HEK293 (cell line): Measurements from ENCODE around the gene DCBLD2.
A peak's percentile ranks its signal among the peaks of the same experiment; 100 is the strongest.

Source experiments
- CTCF ChIA-PET: fragments of 350-600 bp; formaldehyde crosslinking; extraction: SDS; loops from one replicate; lab custom pipeline; 2021; ENCODE audit warnings: antibody characterized with exemption; lab: Yijun Ruan, JAX
- POLR2A ChIA-PET: fragments of 300-600 bp; formaldehyde crosslinking; extraction: SDS; loops from one replicate; lab custom pipeline; 2020; ENCODE audit warnings: antibody characterized with exemption, inconsistent platforms; lab: Yijun Ruan, JAX
- H3K27ac ChIP-seq: fragments of 200-500 bp; sonication (Bioruptor generic); 2 replicates; pipeline ENCODE4 v1.5.1; 2014; ENCODE audit warnings: low read depth, low read length, control low read depth, inconsistent platforms; ENCODE audit errors: extremely low read depth
- H3K36me3 ChIP-seq, 2 experiments: fragments of 200-500 bp in 1 of 2; sonication (Bioruptor generic) in 1 of 2; 1 replicate in 1 of 2; 2 replicates in 1 of 2; pipeline ENCODE4 v1.5.1; 2014 to 2017; ENCODE audit warnings: inconsistent platforms in 2 of 2, low read length in 2 of 2; ENCODE audit not compliant: control insufficient read depth in 2 of 2, insufficient read depth in 1 of 2
- H3K4me1 ChIP-seq: fragments of 200-500 bp; sonication (Bioruptor generic); 2 replicates; pipeline ENCODE4 v1.5.1; 2014; ENCODE audit warnings: mild to moderate bottlenecking, low read length, inconsistent platforms; ENCODE audit not compliant: control insufficient read depth, insufficient read depth
- H3K4me3 ChIP-seq: 2 replicates; pipeline ENCODE4 v1.5.1; 2011; ENCODE audit warnings: low read depth, mild to moderate bottlenecking, control low read depth, low read length, moderate library complexity
- H3K9me3 ChIP-seq: fragments of 200-500 bp; sonication (Bioruptor generic); 2 replicates; pipeline ENCODE4 v1.5.1; 2014; ENCODE audit warnings: low read depth, low read length, inconsistent platforms; ENCODE audit not compliant: control insufficient read depth, insufficient read depth
- BCL11A ChIP-seq: fragments of 450-650 bp; formaldehyde crosslinking; IDR thresholded peaks from 2 replicates; pipeline ENCODE4 v1.5.1; 2016; ENCODE audit warnings: low read depth, missing biosample characterization, missing genetic modification characterization
- EGR2 ChIP-seq: fragments of 450-650 bp; formaldehyde crosslinking; IDR thresholded peaks from 2 replicates; pipeline ENCODE4 v1.5.1; 2016; ENCODE audit warnings: low read depth, missing biosample characterization, missing genetic modification characterization
- FEZF1 ChIP-seq: fragments of 450-650 bp; formaldehyde crosslinking; IDR thresholded peaks from 2 replicates; pipeline ENCODE4 v1.5.1; 2016; ENCODE audit warnings: missing biosample characterization, missing genetic modification characterization
- GLIS2 ChIP-seq: fragments of 450-650 bp; formaldehyde crosslinking; IDR thresholded peaks from 2 replicates; pipeline ENCODE4 v1.5.1; 2016; ENCODE audit warnings: missing biosample characterization, missing genetic modification characterization
- HOXC10 ChIP-seq: sonication (generic); formaldehyde crosslinking; IDR thresholded peaks from 2 replicates; pipeline ENCODE4 v1.8.1; 2023; ENCODE audit warnings: mild to moderate bottlenecking, missing genetic modification reagents
- HOXD13 ChIP-seq: sonication (generic); formaldehyde crosslinking; IDR thresholded peaks from 2 replicates; pipeline ENCODE4 v1.8.0; 2022; ENCODE audit warnings: missing genetic modification reagents, borderline replicate concordance
- KLF9 ChIP-seq: fragments of 450-650 bp; formaldehyde crosslinking; IDR thresholded peaks from 2 replicates; pipeline ENCODE4 v1.5.1; 2016; ENCODE audit warnings: missing biosample characterization, missing genetic modification characterization, low read depth
- SETDB1 ChIP-seq: IDR thresholded peaks from one replicate; pipeline ENCODE4 v1.6.1; 2017; ENCODE audit warnings: mild to moderate bottlenecking, low read length, moderate library complexity, mixed read lengths; ENCODE audit not compliant: insufficient read length
- WT1 ChIP-seq: fragments of 450-650 bp; formaldehyde crosslinking; IDR thresholded peaks from 2 replicates; pipeline ENCODE4 v1.5.1; 2016; ENCODE audit warnings: missing biosample characterization, missing genetic modification characterization
- ZFP41 ChIP-seq: fragments of 450-650 bp; formaldehyde crosslinking; IDR thresholded peaks from 2 replicates; pipeline ENCODE4 v1.5.1; 2016; ENCODE audit warnings: missing biosample characterization, missing genetic modification characterization, borderline replicate concordance
- ZNF19 ChIP-seq: fragments of 450-650 bp; formaldehyde crosslinking; IDR thresholded peaks from 2 replicates; pipeline ENCODE4; 2016; ENCODE audit warnings: missing biosample characterization, missing genetic modification characterization, low read depth
- ZNF302 ChIP-seq: fragments of 450-650 bp; formaldehyde crosslinking; IDR thresholded peaks from 2 replicates; pipeline ENCODE4 v1.5.1; 2016; ENCODE audit warnings: missing biosample characterization, missing genetic modification characterization, low read depth
- ZNF404 ChIP-seq: fragments of 450-650 bp; formaldehyde crosslinking; IDR thresholded peaks from 2 replicates; pipeline ENCODE4 v1.5.1; 2017; ENCODE audit warnings: missing biosample characterization, missing genetic modification characterization
- ZNF529 ChIP-seq: fragments of 450-650 bp; formaldehyde crosslinking; IDR thresholded peaks from 2 replicates; pipeline ENCODE4 v1.5.1; 2017; ENCODE audit warnings: missing genetic modification characterization, missing biosample characterization; ENCODE audit not compliant: insufficient replicate concordance
- ZNF626 ChIP-seq: fragments of 450-650 bp; sonication (Bioruptor Pico); formaldehyde crosslinking; IDR thresholded peaks from 2 replicates; pipeline ENCODE4 v1.5.1; 2018; ENCODE audit warnings: missing biosample characterization, missing genetic modification characterization, inconsistent platforms
- ZNF629 ChIP-seq: fragments of 450-650 bp; formaldehyde crosslinking; IDR thresholded peaks from 2 replicates; pipeline ENCODE4 v1.5.1; 2017; ENCODE audit warnings: missing biosample characterization, missing genetic modification characterization
- ZNF670 ChIP-seq: fragments of 450-650 bp; formaldehyde crosslinking; IDR thresholded peaks from 2 replicates; pipeline ENCODE4 v1.5.1; 2016; ENCODE audit warnings: missing biosample characterization, missing genetic modification characterization, low read depth
- ZNF768 ChIP-seq: fragments of 450-650 bp; formaldehyde crosslinking; IDR thresholded peaks from 2 replicates; pipeline ENCODE4 v1.5.1; 2018; ENCODE audit warnings: missing biosample characterization, mild to moderate bottlenecking, missing genetic modification characterization
- ZNF785 ChIP-seq: fragments of 450-650 bp; formaldehyde crosslinking; IDR thresholded peaks from 2 replicates; pipeline ENCODE4 v1.5.1; 2016; ENCODE audit warnings: missing biosample characterization, missing genetic modification characterization
- ZSCAN16 ChIP-seq: fragments of 450-650 bp; formaldehyde crosslinking; IDR thresholded peaks from 2 replicates; pipeline ENCODE4 v1.5.1; 2016; ENCODE audit warnings: missing biosample characterization, missing genetic modification characterization
- TF ChIP-seq, protein P1 (sequence below): fragments of 450-650 bp; formaldehyde crosslinking; IDR thresholded peaks from 2 replicates; pipeline ENCODE4 v1.5.1; 2016; ENCODE audit warnings: missing biosample characterization, missing genetic modification characterization
- TF ChIP-seq, protein P2 (sequence below): fragments of 450-650 bp; formaldehyde crosslinking; IDR thresholded peaks from 2 replicates; pipeline ENCODE4 v1.5.1; 2016; ENCODE audit warnings: missing biosample characterization, missing genetic modification characterization, low read depth

The DCBLD2 gene

GRCh38 chr3:98746882-98747281 is 154.6 kb downstream of the DCBLD2 start:
- POLR2A ChIA-PET: no interaction called here
- Histone ChIP-seq H3K9me3 (no peaks in the 10 kb centered on the region), H3K27ac (no peak overlapping the region), H3K4me1 (0 out of 2 replicates have a peak, but pooled peaks cover 4% of the 10 kb centered on the region), H3K36me3 (no peaks in the 10 kb centered on the region), H3K4me3 (no peak overlapping the region)
- TF ChIP-seq HOXD13 (CRISPR knock-in tag) (no peak), FEZF1 (peak; percentile 47; the same call in 1 of the 2 replicates), WT1 (no peak), ZNF19 (tag by site-specific recombination) (no peak)
- CTCF ChIA-PET: no interaction called here

DNA sequence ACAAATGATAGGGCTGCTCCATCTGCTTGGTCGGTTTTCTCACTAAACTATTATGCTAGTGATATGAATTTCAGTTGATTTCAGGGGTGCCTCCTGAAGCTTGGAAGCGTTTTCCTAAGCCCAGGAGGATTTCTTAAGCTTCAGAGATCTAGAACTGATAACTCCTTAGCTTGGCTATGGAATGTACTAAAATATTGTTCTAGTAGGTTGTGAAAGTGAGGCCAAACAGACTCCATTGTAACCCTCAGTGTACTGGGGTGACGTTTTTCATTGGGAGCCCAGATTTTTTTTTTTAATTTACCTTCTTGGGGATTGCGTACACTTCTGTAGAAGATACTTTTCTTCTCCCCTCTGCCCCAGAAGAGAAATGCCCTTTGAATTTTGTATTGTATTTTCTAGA is 155.4 kb downstream of the DCBLD2 start:
- Histone ChIP-seq H3K9me3 (no peaks in the 10 kb centered on the region), H3K4me3 (no peak overlapping the region), H3K27ac (no peak overlapping the region), H3K36me3 (no peaks in the 10 kb centered on the region), H3K4me1 (0 out of 2 replicates have a peak, but pooled peaks cover 4% of the 10 kb centered on the region)
- POLR2A ChIA-PET: no interaction called here
- CTCF ChIA-PET: no interaction called here
- no peak for TF ChIP-seq ZNF404
- no peak for TF ChIP-seq ZNF768
- TF ChIP-seq ZNF626 (tag by site-specific recombination): no peak
- TF ChIP-seq EGR2: no peak
- no peak for TF ChIP-seq ZNF529
- TF ChIP-seq GLIS2: no peak
- TF ChIP-seq ZNF785 (tag by site-specific recombination): no peak
- TF ChIP-seq, protein P1, sequence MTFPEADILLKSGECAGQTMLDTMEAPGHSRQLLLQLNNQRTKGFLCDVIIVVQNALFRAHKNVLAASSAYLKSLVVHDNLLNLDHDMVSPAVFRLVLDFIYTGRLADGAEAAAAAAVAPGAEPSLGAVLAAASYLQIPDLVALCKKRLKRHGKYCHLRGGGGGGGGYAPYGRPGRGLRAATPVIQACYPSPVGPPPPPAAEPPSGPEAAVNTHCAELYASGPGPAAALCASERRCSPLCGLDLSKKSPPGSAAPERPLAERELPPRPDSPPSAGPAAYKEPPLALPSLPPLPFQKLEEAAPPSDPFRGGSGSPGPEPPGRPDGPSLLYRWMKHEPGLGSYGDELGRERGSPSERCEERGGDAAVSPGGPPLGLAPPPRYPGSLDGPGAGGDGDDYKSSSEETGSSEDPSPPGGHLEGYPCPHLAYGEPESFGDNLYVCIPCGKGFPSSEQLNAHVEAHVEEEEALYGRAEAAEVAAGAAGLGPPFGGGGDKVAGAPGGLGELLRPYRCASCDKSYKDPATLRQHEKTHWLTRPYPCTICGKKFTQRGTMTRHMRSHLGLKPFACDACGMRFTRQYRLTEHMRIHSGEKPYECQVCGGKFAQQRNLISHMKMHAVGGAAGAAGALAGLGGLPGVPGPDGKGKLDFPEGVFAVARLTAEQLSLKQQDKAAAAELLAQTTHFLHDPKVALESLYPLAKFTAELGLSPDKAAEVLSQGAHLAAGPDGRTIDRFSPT (tag by site-specific recombination): no peak
- TF ChIP-seq HOXC10 (CRISPR knock-in tag): no peak
- TF ChIP-seq ZFP41: no peak
- no peak for TF ChIP-seq ZSCAN16 (tag by site-specific recombination)
- TF ChIP-seq ZNF629 (tag by site-specific recombination): no peak
- no peak for TF ChIP-seq SETDB1
- TF ChIP-seq, protein P2, sequence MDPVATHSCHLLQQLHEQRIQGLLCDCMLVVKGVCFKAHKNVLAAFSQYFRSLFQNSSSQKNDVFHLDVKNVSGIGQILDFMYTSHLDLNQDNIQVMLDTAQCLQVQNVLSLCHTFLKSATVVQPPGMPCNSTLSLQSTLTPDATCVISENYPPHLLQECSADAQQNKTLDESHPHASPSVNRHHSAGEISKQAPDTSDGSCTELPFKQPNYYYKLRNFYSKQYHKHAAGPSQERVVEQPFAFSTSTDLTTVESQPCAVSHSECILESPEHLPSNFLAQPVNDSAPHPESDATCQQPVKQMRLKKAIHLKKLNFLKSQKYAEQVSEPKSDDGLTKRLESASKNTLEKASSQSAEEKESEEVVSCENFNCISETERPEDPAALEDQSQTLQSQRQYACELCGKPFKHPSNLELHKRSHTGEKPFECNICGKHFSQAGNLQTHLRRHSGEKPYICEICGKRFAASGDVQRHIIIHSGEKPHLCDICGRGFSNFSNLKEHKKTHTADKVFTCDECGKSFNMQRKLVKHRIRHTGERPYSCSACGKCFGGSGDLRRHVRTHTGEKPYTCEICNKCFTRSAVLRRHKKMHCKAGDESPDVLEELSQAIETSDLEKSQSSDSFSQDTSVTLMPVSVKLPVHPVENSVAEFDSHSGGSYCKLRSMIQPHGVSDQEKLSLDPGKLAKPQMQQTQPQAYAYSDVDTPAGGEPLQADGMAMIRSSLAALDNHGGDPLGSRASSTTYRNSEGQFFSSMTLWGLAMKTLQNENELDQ: no peak
- no peak for TF ChIP-seq KLF9 (tag by site-specific recombination)
- no peak for TF ChIP-seq BCL11A
- TF ChIP-seq ZNF302 (tag by site-specific recombination): no peak
- no peak for TF ChIP-seq ZNF670 (tag by site-specific recombination)
